Measurements from ENCODE around the gene RASGRP3.

The RASGRP3 gene

DNA sequence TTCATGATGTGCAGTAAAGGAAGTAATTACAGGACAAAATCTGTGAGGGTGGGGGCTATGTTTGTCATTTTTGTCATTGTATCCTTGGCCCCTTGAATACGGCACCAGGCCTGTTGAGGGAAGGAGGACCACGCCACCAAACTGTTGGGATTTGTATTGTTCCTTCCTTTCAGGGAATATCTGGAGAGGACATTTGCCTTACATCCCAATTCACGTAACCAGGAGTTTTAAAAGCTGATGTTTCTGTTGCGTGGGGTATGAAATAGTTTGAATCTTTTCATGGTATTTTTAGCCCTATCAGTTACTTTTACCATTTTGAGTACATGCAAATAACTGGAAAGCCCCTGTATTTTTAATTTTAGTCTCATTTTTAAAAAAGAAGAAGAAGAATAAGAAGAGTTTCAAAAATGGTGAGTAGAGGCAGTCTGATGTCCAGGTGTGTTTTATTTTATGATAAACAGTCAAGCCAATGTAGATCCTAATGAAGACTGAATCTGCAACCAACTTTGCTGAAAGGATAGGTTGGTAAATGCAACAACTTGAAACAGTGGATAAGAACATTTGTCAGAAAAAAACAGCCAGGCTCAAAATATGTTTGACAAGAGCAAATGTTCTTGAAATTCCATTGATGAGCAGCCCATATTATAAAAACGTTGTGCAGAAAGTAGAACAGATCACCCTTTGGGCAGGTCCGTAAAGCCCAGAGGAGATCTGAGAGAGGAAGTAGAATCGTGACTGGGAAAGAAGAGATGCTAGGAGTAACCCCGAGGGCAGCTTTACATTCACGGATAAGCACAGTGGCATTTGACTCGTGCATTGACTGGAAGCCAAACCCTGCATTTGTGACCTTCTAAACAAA is 54.5 kb downstream of the RASGRP3 start:
- DNase-seq (ENCODE audit: low read depth), result no peak
- no peak overlapping the region for H3K4me3 ChIP-seq (ENCODE audit: low read length)
- TF ChIP-seq, protein P1, sequence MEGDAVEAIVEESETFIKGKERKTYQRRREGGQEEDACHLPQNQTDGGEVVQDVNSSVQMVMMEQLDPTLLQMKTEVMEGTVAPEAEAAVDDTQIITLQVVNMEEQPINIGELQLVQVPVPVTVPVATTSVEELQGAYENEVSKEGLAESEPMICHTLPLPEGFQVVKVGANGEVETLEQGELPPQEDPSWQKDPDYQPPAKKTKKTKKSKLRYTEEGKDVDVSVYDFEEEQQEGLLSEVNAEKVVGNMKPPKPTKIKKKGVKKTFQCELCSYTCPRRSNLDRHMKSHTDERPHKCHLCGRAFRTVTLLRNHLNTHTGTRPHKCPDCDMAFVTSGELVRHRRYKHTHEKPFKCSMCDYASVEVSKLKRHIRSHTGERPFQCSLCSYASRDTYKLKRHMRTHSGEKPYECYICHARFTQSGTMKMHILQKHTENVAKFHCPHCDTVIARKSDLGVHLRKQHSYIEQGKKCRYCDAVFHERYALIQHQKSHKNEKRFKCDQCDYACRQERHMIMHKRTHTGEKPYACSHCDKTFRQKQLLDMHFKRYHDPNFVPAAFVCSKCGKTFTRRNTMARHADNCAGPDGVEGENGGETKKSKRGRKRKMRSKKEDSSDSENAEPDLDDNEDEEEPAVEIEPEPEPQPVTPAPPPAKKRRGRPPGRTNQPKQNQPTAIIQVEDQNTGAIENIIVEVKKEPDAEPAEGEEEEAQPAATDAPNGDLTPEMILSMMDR (conservative IDR thresholded peaks at IDR 0.05; ENCODE audit: low read depth, low read length), result no peak

GRCh38 chr2:33531549-33532059 is 55.2 kb downstream of the RASGRP3 start:
- no peak for DNase-seq (ENCODE audit: low read depth)
- TF ChIP-seq, protein P1 (conservative IDR thresholded peaks at IDR 0.05; ENCODE audit: low read depth, low read length), result no peak
- no peak overlapping the region for H3K4me3 ChIP-seq (ENCODE audit: low read length)

DNA sequence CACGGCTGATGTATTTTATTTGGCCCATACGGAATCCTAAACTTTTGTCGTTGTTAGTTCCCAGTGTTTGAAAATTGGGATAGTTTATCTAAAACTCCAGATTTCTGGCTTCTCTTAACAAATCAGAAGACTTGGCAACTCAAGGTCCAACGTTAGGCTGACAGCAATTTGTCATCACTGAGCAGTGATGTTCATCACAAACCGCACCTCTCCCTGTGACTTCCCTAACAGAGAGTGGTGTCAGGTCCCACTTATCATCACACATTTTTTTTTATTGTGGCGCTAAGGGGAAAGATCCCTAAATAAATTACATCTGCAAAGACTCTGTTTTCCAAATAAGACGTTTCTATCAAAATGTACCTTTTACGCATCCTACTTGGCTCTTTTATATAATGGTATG is 55.7 kb downstream of the RASGRP3 start:
- TF ChIP-seq, protein P1 (conservative IDR thresholded peaks at IDR 0.05; ENCODE audit: low read depth, low read length), result no peak
- H3K4me3 ChIP-seq (ENCODE audit: low read length), result no peak overlapping the region
- DNase-seq (ENCODE audit: low read depth), result no peak

GRCh38 chr2:33532966-33533365 is 56.5 kb downstream of the RASGRP3 start:
- TF ChIP-seq, protein P1 (conservative IDR thresholded peaks at IDR 0.05; ENCODE audit: low read depth, low read length), result no peak
- H3K4me3 ChIP-seq (ENCODE audit: low read length), result no peak overlapping the region
- DNase-seq (ENCODE audit: low read depth), result no peak

DNA sequence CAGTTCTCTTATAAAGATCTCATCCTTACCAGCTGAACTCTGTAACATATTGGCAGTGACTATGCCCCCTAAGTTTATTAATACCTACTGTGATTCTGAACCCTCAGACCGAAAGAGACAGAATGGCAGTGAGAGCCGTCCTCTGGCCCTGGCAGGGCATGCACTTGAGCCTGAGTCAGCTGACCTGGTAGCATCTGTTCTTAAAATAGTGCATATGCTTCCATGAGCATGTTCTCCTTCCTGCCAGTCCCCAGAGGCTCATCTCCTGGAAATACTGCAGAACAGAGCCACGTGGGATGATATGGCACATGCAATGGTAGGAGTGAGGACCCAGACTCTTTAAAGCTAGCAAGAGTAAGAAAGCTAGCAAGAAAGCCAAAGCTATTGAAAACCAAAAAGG is 59.0 kb downstream of the RASGRP3 start:
- no peak for DNase-seq (ENCODE audit: low read depth)
- TF ChIP-seq, protein P1 (conservative IDR thresholded peaks at IDR 0.05; ENCODE audit: low read depth, low read length), result no peak
- H3K4me3 ChIP-seq (ENCODE audit: low read length), result no peak overlapping the region

DNA sequence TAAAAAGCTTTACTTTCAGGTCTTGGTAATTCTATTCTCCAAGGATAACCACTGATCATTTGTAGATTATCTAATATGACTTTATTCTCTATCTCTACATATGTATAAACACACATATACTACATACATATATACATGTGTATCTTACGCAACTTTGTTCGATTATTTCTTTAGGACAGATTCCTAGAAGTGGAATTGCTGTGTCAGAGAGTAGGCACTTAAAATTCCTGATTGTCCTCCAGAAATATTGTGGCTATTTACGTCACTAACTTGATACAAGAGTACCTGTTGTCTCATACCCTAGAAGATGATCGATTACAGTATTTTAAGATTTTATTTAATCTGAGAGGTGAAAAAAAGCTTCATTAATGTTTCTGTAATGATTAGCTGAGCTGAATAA is 64.8 kb downstream of the RASGRP3 start:
- TF ChIP-seq, protein P1 (conservative IDR thresholded peaks at IDR 0.05; ENCODE audit: low read depth, low read length), result no peak
- no peak overlapping the region for H3K4me3 ChIP-seq (ENCODE audit: low read length)
- no peak for DNase-seq (ENCODE audit: low read depth)

GRCh38 chr2:33550206-33550605 is 73.8 kb downstream of the RASGRP3 start:
- TF ChIP-seq, protein P1 (conservative IDR thresholded peaks at IDR 0.05; ENCODE audit: low read depth, low read length), result no peak
- DNase-seq (ENCODE audit: low read depth), result no peak
- H3K4me3 ChIP-seq (ENCODE audit: low read length), result no peak overlapping the region
